Astrocyte (in vitro differentiated cells and primary cell): ENCODE data around the gene ZNF48. TPM values are rescaled to one million over a fixed set of nuclear protein-coding genes. Genes with fewer than 3 reads are reported as not detected.
A peak's percentile ranks its signal among the peaks of the same experiment; 100 is the strongest.

Experiments
- DNase-seq: peaks from one replicate; pipeline ENCODE4 v3.0.0-alpha.2; 2010; ENCODE audit warnings: low read depth
- FAIRE-seq: peaks from 2 replicates; lab custom pipeline; 2011; peaks lifted over from hg19 to GRCh38; lab: Jason Lieb, UNC
- H2AFZ ChIP-seq: 2 replicates; pipeline ENCODE4 v1.6.0; 2012; ENCODE audit warnings: low read depth, low read length, inconsistent platforms
- H3K27ac ChIP-seq: 2 replicates; pipeline ENCODE4 v1.5.1; 2011; ENCODE audit warnings: low read depth, low read length, inconsistent platforms
- H3K27me3 ChIP-seq: 2 replicates; pipeline ENCODE4 v1.6.0; 2011; ENCODE audit warnings: low read length, inconsistent platforms; ENCODE audit not compliant: insufficient read depth
- H3K36me3 ChIP-seq: 2 replicates; pipeline ENCODE4 v1.5.1; 2011; ENCODE audit warnings: low read length, inconsistent platforms; ENCODE audit not compliant: insufficient read depth
- H3K4me1 ChIP-seq: 2 replicates; pipeline ENCODE4 v1.5.1; 2011; ENCODE audit warnings: low read length, inconsistent platforms; ENCODE audit not compliant: insufficient read depth
- H3K4me2 ChIP-seq: 2 replicates; pipeline ENCODE4 v1.6.0; 2012; ENCODE audit warnings: low read length, inconsistent platforms
- H3K4me3 ChIP-seq: 2 replicates; pipeline ENCODE4 v1.5.1; 2011; ENCODE audit warnings: low read depth, mild to moderate bottlenecking, low read length, inconsistent platforms; ENCODE audit not compliant: insufficient read depth
- H3K79me2 ChIP-seq: 2 replicates; pipeline ENCODE4 v1.6.0; 2012; ENCODE audit warnings: mild to moderate bottlenecking, low read length, inconsistent platforms; ENCODE audit not compliant: insufficient read depth
- H3K9ac ChIP-seq: 2 replicates; pipeline ENCODE4 v1.6.0; 2012; ENCODE audit warnings: mild to moderate bottlenecking, low read length, inconsistent platforms
- H3K9me3 ChIP-seq: 2 replicates; pipeline ENCODE4 v1.5.1; 2012; ENCODE audit warnings: low read depth, mild to moderate bottlenecking, low read length, inconsistent platforms; ENCODE audit not compliant: insufficient read depth
- H4K20me1 ChIP-seq: 2 replicates; pipeline ENCODE4 v1.6.0; 2012; ENCODE audit warnings: low read length, inconsistent platforms; ENCODE audit not compliant: insufficient read depth
- H3K27ac Mint-ChIP-seq: one replicate; pipeline ENCODE4 v1.8.0; 2021; ENCODE audit warnings: mild to moderate bottlenecking, mixed read lengths; ENCODE audit not compliant: unreplicated experiment
- H3K27me3 Mint-ChIP-seq: one replicate; pipeline ENCODE4 v1.8.0; 2021; ENCODE audit warnings: low read depth, mixed read lengths; ENCODE audit not compliant: unreplicated experiment
- H3K36me3 Mint-ChIP-seq: one replicate; pipeline ENCODE4 v1.8.0; 2021; ENCODE audit warnings: low read depth, mixed read lengths; ENCODE audit not compliant: unreplicated experiment
- H3K4me1 Mint-ChIP-seq: one replicate; pipeline ENCODE4 v1.8.0; 2021; ENCODE audit warnings: low read depth, mixed read lengths; ENCODE audit not compliant: unreplicated experiment
- H3K4me3 Mint-ChIP-seq: one replicate; pipeline ENCODE4 v1.8.0; 2021; ENCODE audit warnings: mild to moderate bottlenecking, moderate library complexity, mixed read lengths; ENCODE audit not compliant: unreplicated experiment
- H3K9me3 Mint-ChIP-seq: one replicate; pipeline ENCODE4 v1.8.0; 2021; ENCODE audit warnings: mild to moderate bottlenecking, mixed read lengths; ENCODE audit not compliant: unreplicated experiment
- CTCF ChIP-seq: IDR thresholded peaks from 2 replicates; pipeline ENCODE4 v1.5.1; 2011; ENCODE audit warnings: low read depth, mild to moderate bottlenecking, inconsistent platforms, low read length, moderate library complexity; ENCODE audit not compliant: insufficient read depth
- EZH2 ChIP-seq: IDR thresholded peaks from 2 replicates; pipeline ENCODE4 v1.6.1; 2012; ENCODE audit warnings: mild to moderate bottlenecking, low read length, inconsistent platforms; ENCODE audit not compliant: insufficient read depth
- total RNA-seq: library from RNA; stranded (reverse); gene quantifications from 2 replicates; pipeline ENCODE4 v1.2.1, GENCODE V29; 2021

ZNF48 gene
- total RNA-seq, 1 donor from 2014 or later, result 19.5 TPM

GRCh38 chr16:30375864-30376263 lies 19.4 kb upstream of the ZNF48 start:
- H3K4me1 Mint-ChIP-seq, result peaks cover 13% of the 10 kb centered on the region
- H3K4me2 ChIP-seq, result no peak overlapping the region
- H3K4me1 ChIP-seq, result peaks cover 20% of the 10 kb centered on the region
- H3K27me3 ChIP-seq, result no peaks in the 10 kb centered on the region
- no peaks in the 10 kb centered on the region for H3K36me3 ChIP-seq
- H3K27ac ChIP-seq, result no peak overlapping the region
- H3K4me3 ChIP-seq, result no peak overlapping the region
- H3K36me3 Mint-ChIP-seq, result peaks cover 2% of the 10 kb centered on the region
- peaks cover 6% of the 10 kb centered on the region for H3K79me2 ChIP-seq
- H3K9ac ChIP-seq, result no peak overlapping the region
- no peaks in the 10 kb centered on the region for H3K9me3 Mint-ChIP-seq
- TF ChIP-seq EZH2 (no peak), CTCF (no peak)
- no peak overlapping the region for H2AFZ ChIP-seq
- DNase-seq (no peak), FAIRE-seq (no peak)
- H3K27me3 Mint-ChIP-seq, result no peaks in the 10 kb centered on the region
- H4K20me1 ChIP-seq, result peaks cover 6% of the 10 kb centered on the region
- no peak overlapping the region for H3K4me3 Mint-ChIP-seq
- H3K27ac Mint-ChIP-seq, result no peak overlapping the region
- no peaks in the 10 kb centered on the region for H3K9me3 ChIP-seq

GRCh38 chr16:30376461-30376902 lies 18.7 kb upstream of the ZNF48 start:
- TF ChIP-seq EZH2 (no peak), CTCF (no peak)
- Histone ChIP-seq H3K79me2 (peaks cover 6% of the 10 kb centered on the region), H3K36me3 (no peaks in the 10 kb centered on the region), H3K9me3 (no peaks in the 10 kb centered on the region), H3K9ac (no peak overlapping the region), H3K4me3 (no peak overlapping the region), H4K20me1 (peaks cover 8% of the 10 kb centered on the region), H3K4me2 (no peak overlapping the region), H2AFZ (no peak overlapping the region), H3K4me1 (peaks cover 15% of the 10 kb centered on the region), H3K27me3 (no peaks in the 10 kb centered on the region), H3K27ac (no peak overlapping the region)
- Mint-ChIP-seq H3K27me3 (no peaks in the 10 kb centered on the region), H3K4me1 (peaks cover 9% of the 10 kb centered on the region), H3K9me3 (no peaks in the 10 kb centered on the region), H3K4me3 (no peak overlapping the region), H3K27ac (peak overlapping the region; percentile 41), H3K36me3 (peaks cover 2% of the 10 kb centered on the region)
- DNase-seq (no peak), FAIRE-seq (no peak)

GRCh38 chr16:30377050-30377811 lies 18.0 kb upstream of the ZNF48 start:
- peak overlapping the region; percentile 94 for H3K27ac Mint-ChIP-seq
- Histone ChIP-seq H3K9me3 (no peaks in the 10 kb centered on the region), H2AFZ (peak overlapping the region; percentile 86), H4K20me1 (peaks cover 8% of the 10 kb centered on the region), H3K4me1 (peaks cover 15% of the 10 kb centered on the region), H3K27ac (peak overlapping the region; percentile 92), H3K79me2 (peaks cover 6% of the 10 kb centered on the region), H3K9ac (peak overlapping the region; percentile 87), H3K4me2 (peak overlapping the region; percentile 100), H3K27me3 (no peaks in the 10 kb centered on the region), H3K4me3 (peak overlapping the region; percentile 47), H3K36me3 (no peaks in the 10 kb centered on the region)
- H3K27me3 Mint-ChIP-seq, result no peaks in the 10 kb centered on the region
- H3K9me3 Mint-ChIP-seq, result no peaks in the 10 kb centered on the region
- DNase-seq, result peak; percentile 13
- H3K4me1 Mint-ChIP-seq, result peaks cover 6% of the 10 kb centered on the region
- TF ChIP-seq EZH2, result no peak
- H3K4me3 Mint-ChIP-seq, result peak overlapping the region; percentile 93
- peaks cover 2% of the 10 kb centered on the region for H3K36me3 Mint-ChIP-seq
- no peak for FAIRE-seq
